Astrocyte of the spinal cord (primary cell): Measurements from ENCODE around the gene AIFM1.

ENCODE experiments used
- DNase-seq: peaks from one replicate; pipeline ENCODE4 v3.0.0; 2011; ENCODE audit warnings: low read depth, low spot score
- H3K4me3 ChIP-seq: 2 replicates; pipeline ENCODE4 v1.5.1; 2011; ENCODE audit warnings: low read depth, mild to moderate bottlenecking, low read length, moderate library complexity
- CTCF ChIP-seq: IDR thresholded peaks from 2 replicates; pipeline ENCODE4 v1.5.1; 2012; ENCODE audit warnings: low read depth, mild to moderate bottlenecking, low read length, inconsistent platforms
- in situ Hi-C: cut with HindIII; loops from 2 replicates; pipeline ENCODE4 v1.10.0; 2017; ENCODE audit warnings: low sequenced_read_pairs

AIFM1 gene

GRCh38 chrX:130165703-130166502, at the start of gene AIFM1:
TSS of gene AIFM1 (minus strand) at chrX:130165841. CDS start at chrX:130165656, 185 bp downstream.
- in situ Hi-C loops: no loop called here
- peak; percentile 97 for DNase-seq
- no peak for TF ChIP-seq CTCF
- H3K4me3 ChIP-seq: peak within 1 kb of the TSS; percentile 69

- no peak for TF ChIP-seq CTCF
- in situ Hi-C loops: no loop called here
- H3K4me3 ChIP-seq: no peak overlapping the region
- DNase-seq: no peak
Measured at GRCh38 chrX:130213376-130213775, 47.7 kb upstream of the AIFM1 start.

- in situ Hi-C loops: no loop called here
- DNase-seq: no peak
- no peak overlapping the region for H3K4me3 ChIP-seq
- TF ChIP-seq CTCF: no peak
Measured at GRCh38 chrX:130212371-130212770, 46.7 kb upstream of the AIFM1 start.

GRCh38 chrX:130211415-130212186, 46.0 kb upstream of the AIFM1 start:
- TF ChIP-seq CTCF: no peak
- in situ Hi-C loops: no loop called here
- no peak overlapping the region for H3K4me3 ChIP-seq
- DNase-seq: no peak

- H3K4me3 ChIP-seq: no peak overlapping the region
- in situ Hi-C loops: no loop called here
- no peak for TF ChIP-seq CTCF
- no peak for DNase-seq
Measured at GRCh38 chrX:130204647-130205046, 39.0 kb upstream of the AIFM1 start.

GRCh38 chrX:130197464-130197863, 31.8 kb upstream of the AIFM1 start:
- in situ Hi-C loops: no loop called here
- DNase-seq: no peak
- H3K4me3 ChIP-seq: no peak overlapping the region
- no peak for TF ChIP-seq CTCF
